Lower leg skin (tissue), 4 donors: ENCODE data around the gene SORCS2. TPM values are rescaled to one million over a fixed set of nuclear protein-coding genes. Genes with fewer than 3 reads are reported as not detected.
"Not testable (repeated sequence)": the region's sequence is repeated elsewhere in the genome, so short reads cannot be mapped to it uniquely, and the experiment has no call there.

ENCODE experiments used
- DNase-seq, 2 donors: peaks; one replicate each; pipeline ENCODE4 v3.0.0-alpha.2; 2019; ENCODE audit warnings: low spot score in 2 of 2
- H3K4me3 ChIP-seq: fragments of 200-600 bp; sonication (generic); 2 replicates; pipeline ENCODE4 v1.5.1; 2017; ENCODE audit warnings: mild to moderate bottlenecking, low read depth; ENCODE audit not compliant: poor library complexity, severe bottlenecking
- POLR2A ChIP-seq, 2 donors: fragments of 450-650 bp; IDR thresholded peaks; one replicate each; pipeline ENCODE4 v1.6.1; 2016 to 2017; ENCODE audit warnings: antibody characterized with exemption in 2 of 2, mild to moderate bottlenecking in 1 of 2, moderate library complexity in 1 of 2
- WGBS, 2 donors: methylation state at CpG; one replicate each; pipeline ENCODE4 v1.1.5; 2018; 5-methylcytosine and 5-hydroxymethylcytosine counted together
- intact Hi-C: fragments of 100-400 bp; cut with DNase I; formaldehyde crosslinking; loops from one replicate; pipeline ENCODE4 v1.15.0; 2023; ENCODE audit warnings: low total_unique reads
- total RNA-seq, 4 donors: library from RNA; depleted of rRNA; stranded (reverse); fragments of >200 nt; gene quantifications; one replicate each; pipeline ENCODE4 v1.1.0, GENCODE V29; 2016
- TF ChIP-seq, protein P1 (sequence below), 3 donors: fragments of 450-650 bp; IDR thresholded peaks; one replicate each; pipeline ENCODE4 v1.5.1; 2016; ENCODE audit warnings: antibody characterized with exemption in 3 of 3, mild to moderate bottlenecking in 3 of 3, moderate library complexity in 2 of 3

Gene SORCS2
- total RNA-seq, 4 donors from 2014 or later, result 1.1 to 6.4 (median 1.5) TPM

GRCh38 chr4:7448036-7448435 is 255.7 kb downstream of the SORCS2 start:
- TF ChIP-seq POLR2A (IDR thresholded peaks at IDR 0.05), result no peak
- TF ChIP-seq, protein P1, sequence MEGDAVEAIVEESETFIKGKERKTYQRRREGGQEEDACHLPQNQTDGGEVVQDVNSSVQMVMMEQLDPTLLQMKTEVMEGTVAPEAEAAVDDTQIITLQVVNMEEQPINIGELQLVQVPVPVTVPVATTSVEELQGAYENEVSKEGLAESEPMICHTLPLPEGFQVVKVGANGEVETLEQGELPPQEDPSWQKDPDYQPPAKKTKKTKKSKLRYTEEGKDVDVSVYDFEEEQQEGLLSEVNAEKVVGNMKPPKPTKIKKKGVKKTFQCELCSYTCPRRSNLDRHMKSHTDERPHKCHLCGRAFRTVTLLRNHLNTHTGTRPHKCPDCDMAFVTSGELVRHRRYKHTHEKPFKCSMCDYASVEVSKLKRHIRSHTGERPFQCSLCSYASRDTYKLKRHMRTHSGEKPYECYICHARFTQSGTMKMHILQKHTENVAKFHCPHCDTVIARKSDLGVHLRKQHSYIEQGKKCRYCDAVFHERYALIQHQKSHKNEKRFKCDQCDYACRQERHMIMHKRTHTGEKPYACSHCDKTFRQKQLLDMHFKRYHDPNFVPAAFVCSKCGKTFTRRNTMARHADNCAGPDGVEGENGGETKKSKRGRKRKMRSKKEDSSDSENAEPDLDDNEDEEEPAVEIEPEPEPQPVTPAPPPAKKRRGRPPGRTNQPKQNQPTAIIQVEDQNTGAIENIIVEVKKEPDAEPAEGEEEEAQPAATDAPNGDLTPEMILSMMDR (IDR thresholded peaks at IDR 0.05), result no peak
- no peak for DNase-seq
- intact Hi-C loops, result no loop called here
- no peak overlapping the region for H3K4me3 ChIP-seq
- 74 to 82% methylated on average over 15 to 16 of the region's 16 CpGs for WGBS, 2 donors

DNA sequence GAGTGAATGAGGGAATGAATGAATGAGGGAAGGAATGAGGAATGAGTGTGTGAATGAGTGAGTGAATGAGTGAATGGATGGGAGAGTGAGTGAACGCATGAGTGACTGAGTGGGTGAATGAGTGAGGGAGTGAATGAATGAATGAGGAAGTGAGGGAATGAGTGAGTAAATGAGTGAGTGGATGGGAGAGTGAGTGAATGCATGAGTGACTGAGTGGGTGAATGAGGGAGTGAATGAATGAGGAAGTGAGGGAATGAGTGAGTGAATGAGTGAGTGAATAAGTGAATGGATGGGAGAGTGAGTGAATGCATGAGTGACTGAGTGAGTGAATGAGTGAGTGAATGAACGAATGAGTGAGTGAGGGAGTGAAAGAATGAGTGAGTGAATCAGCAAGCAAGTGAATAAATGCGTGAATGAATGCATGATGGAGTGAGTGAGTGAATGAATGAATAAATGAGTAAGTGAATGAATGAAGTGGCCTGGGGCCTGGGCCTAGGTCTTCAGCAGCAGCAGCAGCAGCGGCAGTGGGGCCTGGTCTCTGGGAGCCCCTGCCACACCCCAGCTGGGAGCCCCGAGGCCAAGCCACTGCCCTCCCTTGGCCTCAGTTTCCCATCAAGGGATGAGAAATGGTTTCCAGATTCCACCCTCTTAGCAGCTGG is 258.6 kb downstream of the SORCS2 start:
- intact Hi-C loops, result no loop called here
- no peak for DNase-seq
- 78 to 81% methylated on average over 5 of the region's 5 CpGs for WGBS, 2 donors
- no peak for TF ChIP-seq POLR2A (IDR thresholded peaks at IDR 0.05)
- TF ChIP-seq, protein P1 (IDR thresholded peaks at IDR 0.05), result no peak
- H3K4me3 ChIP-seq, result no peak overlapping the region

DNA sequence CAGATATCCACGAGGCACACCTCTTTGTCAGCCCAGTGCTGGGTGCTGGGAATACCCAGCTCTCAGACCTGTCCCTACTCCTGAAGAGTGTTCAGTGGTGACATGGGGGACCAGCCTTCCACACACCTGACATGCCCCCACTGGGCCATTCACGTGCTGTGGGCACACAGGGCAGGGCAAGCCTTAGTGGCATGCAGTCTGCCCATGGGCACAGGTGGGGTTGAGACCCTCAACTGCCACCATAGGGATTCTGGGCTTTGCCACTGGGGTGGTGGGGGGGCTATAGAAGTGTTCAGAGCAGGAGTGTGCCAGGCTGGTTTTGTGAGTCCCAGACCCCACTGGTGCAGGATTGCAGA is 259.1 kb downstream of the SORCS2 start:
- intact Hi-C loops, result no loop called here
- WGBS, 2 donors, result 32 to 44% methylated on average over 2 of the region's 2 CpGs
- DNase-seq, result no peak
- TF ChIP-seq POLR2A (IDR thresholded peaks at IDR 0.05), result no peak
- TF ChIP-seq, protein P1 (IDR thresholded peaks at IDR 0.05), result no peak
- no peak overlapping the region for H3K4me3 ChIP-seq

DNA sequence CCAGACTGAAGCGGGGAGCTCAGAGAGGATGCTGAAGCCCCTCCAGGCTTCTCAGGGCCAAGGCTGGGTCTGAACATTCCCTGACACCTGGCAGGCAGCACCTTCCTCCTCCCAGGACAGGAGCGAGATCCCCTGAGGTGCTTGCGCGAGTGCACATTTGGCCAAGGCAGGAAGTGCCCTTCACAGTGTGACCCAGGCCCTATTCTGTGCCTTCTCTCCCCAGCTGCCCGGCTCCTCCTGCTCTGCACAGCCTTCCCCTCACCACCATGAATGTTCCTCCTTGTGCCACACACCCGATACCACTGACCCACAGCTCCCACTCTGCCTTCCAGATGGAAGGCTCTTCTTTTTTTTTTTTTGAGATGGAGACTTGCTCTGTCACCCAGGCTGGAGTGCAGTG is 259.5 kb downstream of the SORCS2 start:
- TF ChIP-seq POLR2A (IDR thresholded peaks at IDR 0.05), result no peak
- TF ChIP-seq, protein P1 (IDR thresholded peaks at IDR 0.05), result no peak
- intact Hi-C loops, result no loop called here
- H3K4me3 ChIP-seq, result no peak overlapping the region
- DNase-seq, result no peak
- WGBS, 2 donors, result 86 to 95% methylated on average over 6 of the region's 6 CpGs

GRCh38 chr4:7452802-7453201 is 260.5 kb downstream of the SORCS2 start:
- H3K4me3 ChIP-seq, intact Hi-C loops, DNase-seq: not testable (repeated sequence)
- 82 to 85% methylated on average over 9 of the region's 9 CpGs for WGBS, 2 donors

- DNase-seq, result no peak
- TF ChIP-seq POLR2A (IDR thresholded peaks at IDR 0.05), result no peak
- TF ChIP-seq, protein P1 (IDR thresholded peaks at IDR 0.05), result no peak
- H3K4me3 ChIP-seq, result no peak overlapping the region
- 86% methylated on average over 16 of the region's 16 CpGs for WGBS, 2 donors
- intact Hi-C loops, result no loop called here
Measured at GRCh38 chr4:7457201-7458065, 265.1 kb downstream of the SORCS2 start.
